Activated T-cell treated with anti-CD3 and anti-CD28 coated beads for 24 hours (primary cell): Measurements from ENCODE around the gene ASB15.

Experiments used
- DNase-seq: peaks from one replicate; pipeline ENCODE4 v3.0.0-alpha.2; 2020; ENCODE audit warnings: low read depth

ASB15 gene

GRCh38 chr7:123665896-123666295 is 64.3 kb downstream of the ASB15 start:
- DNase-seq, result no peak

DNA sequence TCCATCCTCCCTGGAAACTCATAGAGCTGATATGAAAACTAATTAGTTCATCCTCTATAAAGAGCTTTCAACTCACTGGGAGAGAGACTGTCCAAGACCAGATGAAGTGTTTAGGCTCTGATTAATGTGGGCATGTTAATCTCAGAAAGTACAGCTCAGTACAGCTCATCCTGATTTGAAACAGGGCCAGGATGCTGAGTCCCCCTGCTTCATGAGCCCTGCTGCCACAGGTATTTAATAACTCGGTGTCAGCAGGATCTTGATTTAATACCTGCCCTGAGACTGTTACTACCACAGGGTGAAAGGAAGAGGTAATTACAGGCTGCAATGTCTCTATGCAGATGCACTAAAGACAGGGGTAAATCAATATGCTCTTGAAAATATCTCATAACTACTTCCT is 64.9 kb downstream of the ASB15 start:
- DNase-seq, result no peak

DNA sequence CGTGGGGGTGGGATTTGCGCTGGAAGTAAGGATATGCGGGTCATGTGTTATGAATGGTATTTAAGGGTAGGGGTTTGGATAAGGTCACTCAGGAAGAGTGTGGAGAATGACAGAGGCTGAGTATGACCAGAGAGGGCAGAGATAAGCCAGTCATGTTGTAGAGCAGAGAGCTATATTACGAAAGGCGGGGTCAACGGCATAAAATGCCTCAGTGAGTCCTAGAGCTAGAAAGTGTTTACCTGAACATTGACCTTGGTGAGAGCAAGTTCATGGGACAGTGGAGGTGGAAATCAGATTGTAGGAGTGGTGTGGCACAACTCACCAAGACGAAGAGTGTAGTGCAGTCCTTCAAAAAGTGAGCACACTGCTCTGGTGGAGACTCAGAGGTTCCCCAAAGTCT is 67.9 kb downstream of the ASB15 start:
- DNase-seq, result no peak

DNA sequence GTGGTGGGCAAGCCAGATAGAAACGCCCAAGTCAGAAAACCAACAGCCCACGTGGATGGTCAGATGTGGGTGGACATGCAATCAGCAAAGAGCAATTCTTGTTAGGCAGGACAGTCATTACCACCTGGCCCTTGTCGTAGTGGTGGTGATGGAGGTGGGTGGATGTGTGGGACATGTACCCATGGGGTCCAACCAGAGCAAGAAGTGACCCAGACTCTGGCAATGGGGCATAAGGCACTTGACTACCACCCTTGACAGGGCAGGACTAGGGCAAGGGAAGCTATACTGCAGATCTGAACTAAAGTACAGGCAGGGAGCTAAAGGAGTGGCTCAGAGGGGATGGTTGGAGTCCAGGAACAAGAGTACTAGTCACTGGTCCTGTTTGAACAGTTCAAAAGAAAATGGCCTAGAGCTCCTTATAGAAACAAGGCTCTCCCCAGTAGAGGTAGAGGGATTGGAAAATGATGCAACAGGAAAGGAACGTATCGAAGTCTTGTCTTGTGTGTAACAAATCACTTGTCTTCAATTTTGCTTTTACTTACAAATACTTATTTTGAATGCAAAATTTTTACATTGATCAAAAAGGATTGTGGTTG is 71.6 kb downstream of the ASB15 start:
- DNase-seq, result no peak

DNA sequence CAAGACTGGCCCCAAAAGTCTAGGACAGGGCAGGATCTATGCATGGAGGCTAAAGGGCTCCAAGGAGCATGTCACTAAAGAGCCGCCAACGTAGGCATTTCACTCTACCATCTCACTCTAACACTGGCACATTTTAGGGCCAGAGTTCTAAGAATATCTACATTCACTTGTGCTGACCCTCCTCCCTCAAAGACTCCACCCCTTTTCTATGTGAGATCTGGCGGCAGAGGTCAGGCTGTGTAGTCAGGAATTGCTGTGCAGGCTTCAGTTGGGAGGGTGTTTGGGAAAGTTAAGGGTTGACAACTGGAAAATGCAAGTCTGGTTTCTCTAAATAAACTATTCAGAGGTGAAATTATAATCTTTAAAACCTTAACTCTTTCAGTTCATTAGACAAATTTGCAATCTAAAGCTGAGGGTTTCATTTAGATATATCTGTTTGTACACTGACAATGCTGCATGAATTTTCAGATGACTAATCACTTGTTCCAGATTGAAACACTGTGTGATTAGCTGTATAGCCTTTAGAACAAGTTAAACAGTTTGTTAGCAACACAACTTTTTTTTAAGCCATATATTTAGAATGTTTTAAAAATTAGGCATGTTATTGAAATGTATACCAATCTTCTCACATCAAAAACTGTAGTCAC is 72.3 kb downstream of the ASB15 start:
- DNase-seq, result no peak

DNA sequence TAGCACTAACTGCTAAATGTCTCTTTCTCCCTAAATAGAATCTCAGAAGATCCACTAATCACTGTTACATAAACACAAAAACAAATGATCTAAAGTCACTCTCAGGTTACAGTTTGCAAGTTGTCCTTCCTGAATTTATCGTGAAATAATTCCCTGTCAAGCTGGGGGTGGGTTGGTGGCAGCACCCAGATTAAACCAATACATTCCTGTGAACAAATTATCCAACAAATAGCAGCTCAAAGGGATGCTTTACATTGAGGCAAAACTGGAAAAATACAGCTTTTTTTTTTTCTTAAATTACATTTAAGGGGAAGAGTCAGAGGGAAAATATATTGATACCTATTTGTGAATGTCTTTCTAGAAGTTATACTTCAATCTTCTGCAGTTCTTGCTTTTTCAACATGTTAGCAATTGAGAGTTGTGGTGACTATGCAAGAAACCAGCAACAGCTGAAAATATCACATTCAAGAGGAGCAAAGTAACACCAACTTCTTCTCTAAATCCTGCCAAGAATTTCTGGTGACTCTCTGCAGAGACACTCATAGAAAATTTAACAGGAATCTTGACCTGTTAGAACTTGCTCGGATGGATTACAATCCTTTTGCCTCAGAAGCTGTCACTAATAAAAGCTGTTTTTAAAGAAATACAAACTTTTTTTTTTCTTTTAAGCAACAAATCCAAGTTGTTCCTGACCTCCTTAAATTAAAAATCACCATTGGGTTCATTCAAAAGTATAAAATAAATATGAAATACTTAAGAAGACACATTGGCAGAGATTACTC is 73.0 kb downstream of the ASB15 start:
- no peak for DNase-seq

DNA sequence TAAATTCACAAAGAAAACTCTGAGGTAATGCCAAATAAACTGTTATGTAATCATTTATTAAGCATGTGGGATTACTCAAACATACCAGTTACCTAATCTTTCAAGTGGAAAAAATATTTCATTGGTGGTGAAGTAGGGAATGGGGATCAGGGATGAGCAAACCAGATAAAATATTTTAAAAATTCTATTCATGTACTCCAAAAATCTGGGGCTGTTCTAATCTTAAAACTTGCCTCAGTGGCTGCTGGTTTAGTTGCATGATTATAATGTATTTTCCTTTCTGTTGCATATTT is 73.5 kb downstream of the ASB15 start:
- DNase-seq, result no peak

GRCh38 chr7:123677061-123677715 is 75.6 kb downstream of the ASB15 start:
- no peak for DNase-seq

DNA sequence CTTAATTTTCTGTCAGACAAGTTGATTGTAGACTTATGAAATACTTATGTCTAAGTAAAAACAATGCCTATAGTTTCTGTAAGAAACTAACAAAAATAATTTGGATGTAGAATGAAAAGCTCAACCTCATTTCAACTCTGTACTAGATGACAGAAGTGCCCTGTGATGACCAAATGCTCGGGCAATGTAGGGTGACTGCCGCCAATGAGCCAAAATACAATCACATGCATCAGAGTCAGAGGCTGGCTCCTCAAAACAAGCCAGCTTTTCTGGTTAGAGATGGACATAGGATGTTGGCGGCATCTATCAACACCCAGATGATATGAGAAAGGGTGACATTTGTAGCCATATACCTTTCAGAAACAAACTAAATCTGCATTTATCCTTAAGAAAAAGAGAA is 78.0 kb downstream of the ASB15 start:
- no peak for DNase-seq

DNA sequence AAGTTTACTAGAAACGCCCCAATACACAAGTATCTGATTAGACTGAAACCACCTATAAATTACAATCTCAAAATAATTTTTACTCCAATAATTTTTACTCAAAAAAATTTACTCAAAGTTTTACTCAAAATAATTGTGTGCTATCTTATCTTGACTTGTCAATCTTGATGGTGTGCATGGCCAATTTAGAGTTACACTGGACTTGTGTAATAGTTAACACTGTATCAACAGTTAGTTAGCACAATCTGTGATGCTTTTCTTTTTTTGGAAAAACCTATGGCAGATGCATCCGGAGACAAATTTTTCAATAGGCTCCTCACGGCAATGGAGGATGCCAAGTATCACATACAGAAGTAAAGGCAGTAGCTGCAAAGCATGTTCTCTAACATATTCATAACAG is 79.0 kb downstream of the ASB15 start:
- DNase-seq, result no peak

DNA sequence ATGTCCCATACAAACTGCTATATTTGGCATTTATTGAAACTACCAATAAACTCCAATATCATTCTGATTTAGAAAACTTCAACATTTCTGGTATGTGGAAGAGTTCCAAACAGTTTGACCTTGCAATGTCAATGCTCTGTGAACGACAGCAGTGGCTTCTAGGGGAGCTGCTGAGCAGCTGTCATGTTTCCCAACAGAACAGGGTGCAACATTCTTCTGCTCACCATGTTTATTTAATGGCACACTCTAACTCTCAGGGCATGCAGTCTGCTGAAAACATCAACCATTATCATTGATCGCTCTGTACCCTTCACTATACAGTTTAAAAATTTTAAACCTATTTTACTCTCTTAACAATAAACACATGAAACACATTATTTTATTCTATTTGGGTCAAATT is 79.9 kb downstream of the ASB15 start:
- DNase-seq, result no peak

DNA sequence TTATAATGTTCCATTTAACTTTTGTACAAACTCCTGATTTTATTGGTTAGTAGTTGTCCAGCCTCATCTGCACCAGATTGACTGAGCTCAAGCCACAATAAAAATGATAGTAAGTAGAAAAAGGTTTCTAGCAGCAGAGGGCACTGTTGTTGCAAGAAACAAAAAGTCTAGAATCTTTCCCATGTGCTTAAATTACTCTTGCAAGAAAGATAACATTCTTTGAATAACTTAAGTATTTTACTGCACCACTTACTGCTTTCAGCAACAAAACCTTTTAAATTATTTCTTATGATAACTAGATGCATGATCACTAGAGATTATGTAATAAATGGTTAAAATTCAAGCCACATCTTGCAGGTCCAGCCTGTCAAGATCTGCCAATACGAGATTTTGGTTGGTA is 81.1 kb downstream of the ASB15 start:
- DNase-seq, result no peak

- no peak for DNase-seq
Observed at GRCh38 chr7:123687161-123687560, 85.5 kb downstream of the ASB15 start.

DNA sequence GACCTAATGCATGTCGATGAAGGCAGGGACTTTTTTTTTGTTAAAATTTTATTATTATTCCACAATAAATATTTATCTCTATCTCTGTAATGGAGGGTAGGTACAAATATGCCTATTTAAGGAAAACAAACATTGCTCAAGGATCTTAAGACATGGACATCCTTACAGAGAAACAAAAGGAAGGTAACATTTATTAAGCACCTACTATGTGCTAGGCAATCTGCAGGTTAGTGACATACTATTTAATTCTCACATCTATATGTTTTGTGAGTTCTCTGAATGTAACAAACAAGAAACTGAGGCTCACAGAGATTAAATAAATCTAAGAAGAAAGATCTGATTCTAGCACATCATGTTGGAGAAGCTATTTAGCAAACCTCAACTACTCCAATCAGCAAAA is 86.1 kb downstream of the ASB15 start:
- no peak for DNase-seq
